NCI-H2196 treated with DMSO at 0.1 percent for 48 hours (cell line): ENCODE data around the gene ZBTB7C.

Source experiments
- DNase-seq: peaks from one replicate; lab custom pipeline; 2025; ENCODE audit not compliant: unreplicated experiment; lab: John Stamatoyannopoulos, UW

ZBTB7C gene

GRCh38 chr18:48073211-48073930 is 335.8 kb downstream of the ZBTB7C start:
- DNase-seq: no peak

- no peak for DNase-seq
Measured at GRCh38 chr18:48072428-48073204, 336.6 kb downstream of the ZBTB7C start.

GRCh38 chr18:48068916-48069445 is 340.2 kb downstream of the ZBTB7C start:
- no peak for DNase-seq

- DNase-seq: no peak
Measured at GRCh38 chr18:48066225-48066652, 342.9 kb downstream of the ZBTB7C start.

- no peak for DNase-seq
Measured at GRCh38 chr18:48065601-48065995, 343.6 kb downstream of the ZBTB7C start.

GRCh38 chr18:48064978-48065600 is 344.1 kb downstream of the ZBTB7C start:
- no peak for DNase-seq

GRCh38 chr18:48061781-48062570 is 347.2 kb downstream of the ZBTB7C start:
- DNase-seq: no peak

GRCh38 chr18:48060970-48061369 is 348.2 kb downstream of the ZBTB7C start:
- DNase-seq: no peak

GRCh38 chr18:48060346-48060745 is 348.8 kb downstream of the ZBTB7C start:
- no peak for DNase-seq

GRCh38 chr18:48059455-48060010 is 349.6 kb downstream of the ZBTB7C start:
- no peak for DNase-seq

GRCh38 chr18:48058486-48058885 is 350.7 kb downstream of the ZBTB7C start:
- no peak for DNase-seq

GRCh38 chr18:48057018-48057417 is 352.2 kb downstream of the ZBTB7C start:
- no peak for DNase-seq

GRCh38 chr18:48055351-48055750 is 353.8 kb downstream of the ZBTB7C start:
- DNase-seq: no peak

- no peak for DNase-seq
Measured at GRCh38 chr18:48053881-48054816, 355.0 kb downstream of the ZBTB7C start.

- DNase-seq: no peak
Measured at GRCh38 chr18:48052842-48053241, 356.3 kb downstream of the ZBTB7C start.

- DNase-seq: no peak
Measured at GRCh38 chr18:48051945-48052840, 357.0 kb downstream of the ZBTB7C start.

- no peak for DNase-seq
Measured at GRCh38 chr18:48050176-48050575, 359.0 kb downstream of the ZBTB7C start.

- DNase-seq: no peak
Measured at GRCh38 chr18:48049757-48050156, 359.4 kb downstream of the ZBTB7C start.
